Astrocyte (in vitro differentiated cells and primary cell): ENCODE results near the gene ZCCHC24. TPM values are rescaled to one million over a fixed set of nuclear protein-coding genes. Genes with fewer than 3 reads are reported as not detected.
A peak's percentile ranks its signal among the peaks of the same experiment; 100 is the strongest.

Source experiments
- DNase-seq: peaks from one replicate; pipeline ENCODE4 v3.0.0-alpha.2; 2010; ENCODE audit warnings: low read depth
- FAIRE-seq: peaks from 2 replicates; lab custom pipeline; 2011; peaks lifted over from hg19 to GRCh38; lab: Jason Lieb, UNC
- H2AFZ ChIP-seq: 2 replicates; pipeline ENCODE4 v1.6.0; 2012; ENCODE audit warnings: low read depth, low read length, inconsistent platforms
- H3K27ac ChIP-seq: 2 replicates; pipeline ENCODE4 v1.5.1; 2011; ENCODE audit warnings: low read depth, low read length, inconsistent platforms
- H3K27me3 ChIP-seq: 2 replicates; pipeline ENCODE4 v1.6.0; 2011; ENCODE audit warnings: low read length, inconsistent platforms; ENCODE audit not compliant: insufficient read depth
- H3K36me3 ChIP-seq: 2 replicates; pipeline ENCODE4 v1.5.1; 2011; ENCODE audit warnings: low read length, inconsistent platforms; ENCODE audit not compliant: insufficient read depth
- H3K4me1 ChIP-seq: 2 replicates; pipeline ENCODE4 v1.5.1; 2011; ENCODE audit warnings: low read length, inconsistent platforms; ENCODE audit not compliant: insufficient read depth
- H3K4me2 ChIP-seq: 2 replicates; pipeline ENCODE4 v1.6.0; 2012; ENCODE audit warnings: low read length, inconsistent platforms
- H3K4me3 ChIP-seq: 2 replicates; pipeline ENCODE4 v1.5.1; 2011; ENCODE audit warnings: low read depth, mild to moderate bottlenecking, low read length, inconsistent platforms; ENCODE audit not compliant: insufficient read depth
- H3K79me2 ChIP-seq: 2 replicates; pipeline ENCODE4 v1.6.0; 2012; ENCODE audit warnings: mild to moderate bottlenecking, low read length, inconsistent platforms; ENCODE audit not compliant: insufficient read depth
- H3K9ac ChIP-seq: 2 replicates; pipeline ENCODE4 v1.6.0; 2012; ENCODE audit warnings: mild to moderate bottlenecking, low read length, inconsistent platforms
- H3K9me3 ChIP-seq: 2 replicates; pipeline ENCODE4 v1.5.1; 2012; ENCODE audit warnings: low read depth, mild to moderate bottlenecking, low read length, inconsistent platforms; ENCODE audit not compliant: insufficient read depth
- H4K20me1 ChIP-seq: 2 replicates; pipeline ENCODE4 v1.6.0; 2012; ENCODE audit warnings: low read length, inconsistent platforms; ENCODE audit not compliant: insufficient read depth
- H3K27ac Mint-ChIP-seq: one replicate; pipeline ENCODE4 v1.8.0; 2021; ENCODE audit warnings: mild to moderate bottlenecking, mixed read lengths; ENCODE audit not compliant: unreplicated experiment
- H3K27me3 Mint-ChIP-seq: one replicate; pipeline ENCODE4 v1.8.0; 2021; ENCODE audit warnings: low read depth, mixed read lengths; ENCODE audit not compliant: unreplicated experiment
- H3K36me3 Mint-ChIP-seq: one replicate; pipeline ENCODE4 v1.8.0; 2021; ENCODE audit warnings: low read depth, mixed read lengths; ENCODE audit not compliant: unreplicated experiment
- H3K4me1 Mint-ChIP-seq: one replicate; pipeline ENCODE4 v1.8.0; 2021; ENCODE audit warnings: low read depth, mixed read lengths; ENCODE audit not compliant: unreplicated experiment
- H3K4me3 Mint-ChIP-seq: one replicate; pipeline ENCODE4 v1.8.0; 2021; ENCODE audit warnings: mild to moderate bottlenecking, moderate library complexity, mixed read lengths; ENCODE audit not compliant: unreplicated experiment
- H3K9me3 Mint-ChIP-seq: one replicate; pipeline ENCODE4 v1.8.0; 2021; ENCODE audit warnings: mild to moderate bottlenecking, mixed read lengths; ENCODE audit not compliant: unreplicated experiment
- CTCF ChIP-seq: IDR thresholded peaks from 2 replicates; pipeline ENCODE4 v1.5.1; 2011; ENCODE audit warnings: low read depth, mild to moderate bottlenecking, inconsistent platforms, low read length, moderate library complexity; ENCODE audit not compliant: insufficient read depth
- EZH2 ChIP-seq: IDR thresholded peaks from 2 replicates; pipeline ENCODE4 v1.6.1; 2012; ENCODE audit warnings: mild to moderate bottlenecking, low read length, inconsistent platforms; ENCODE audit not compliant: insufficient read depth
- total RNA-seq: library from RNA; stranded (reverse); gene quantifications from 2 replicates; pipeline ENCODE4 v1.2.1, GENCODE V29; 2021

The ZCCHC24 gene
- total RNA-seq, 1 donor from 2014 or later, result 21.4 TPM

DNA sequence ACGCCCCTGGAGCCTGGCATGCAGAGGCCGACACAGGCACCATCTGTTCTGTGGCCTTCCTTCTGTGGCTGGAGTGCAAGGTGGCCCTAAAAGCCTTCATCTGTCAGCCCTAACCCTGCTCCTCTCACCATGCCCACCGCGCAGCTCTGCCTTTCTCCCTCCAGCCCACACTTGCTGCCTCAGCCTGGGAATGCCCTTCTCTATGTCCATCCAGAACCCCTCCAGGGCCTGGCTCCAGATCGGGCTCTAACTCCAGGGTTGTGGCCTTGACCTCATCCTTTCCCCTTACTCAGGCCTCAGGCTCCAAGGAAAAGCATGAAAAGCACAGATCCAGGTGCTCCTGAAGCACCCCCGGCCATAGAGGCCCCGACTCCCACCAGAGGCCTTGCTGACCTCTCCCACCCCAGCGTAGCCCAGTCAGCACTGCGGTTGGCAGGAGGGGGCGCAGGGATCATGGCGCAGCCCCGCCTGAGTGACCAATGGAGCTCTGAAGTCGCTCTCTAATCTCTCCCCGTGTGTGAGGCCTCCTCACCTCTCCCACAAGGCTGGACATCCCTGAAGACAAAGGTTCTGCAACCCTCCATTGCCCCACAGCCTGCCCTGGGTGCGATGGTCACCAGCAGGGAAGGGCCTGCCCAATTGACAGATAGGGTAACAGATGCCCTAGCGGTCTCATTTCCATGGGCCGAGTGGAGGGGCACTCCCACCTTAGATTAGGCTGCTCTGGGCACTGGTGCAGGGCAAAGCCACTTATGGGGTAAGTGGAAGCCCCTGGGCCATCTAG is 9.2 kb downstream of the ZCCHC24 start:
- no peak overlapping the region for H2AFZ ChIP-seq
- FAIRE-seq (no peak), DNase-seq (no peak)
- no peaks in the 10 kb centered on the region for H3K36me3 ChIP-seq
- no peaks in the 10 kb centered on the region for H3K9me3 ChIP-seq
- TF ChIP-seq EZH2, result no peak
- TF ChIP-seq CTCF, result no peak
- H3K4me2 ChIP-seq, result no peak overlapping the region
- H3K36me3 Mint-ChIP-seq, result peaks cover 7% of the 10 kb centered on the region
- H3K9me3 Mint-ChIP-seq, result no peaks in the 10 kb centered on the region
- no peaks in the 10 kb centered on the region for H3K27me3 ChIP-seq
- no peaks in the 10 kb centered on the region for H3K27me3 Mint-ChIP-seq
- peaks cover 35% of the 10 kb centered on the region for H3K4me1 Mint-ChIP-seq
- no peak overlapping the region for H3K27ac ChIP-seq
- H3K79me2 ChIP-seq, result peaks cover 75% of the 10 kb centered on the region
- peaks cover 76% of the 10 kb centered on the region for H4K20me1 ChIP-seq
- H3K4me1 ChIP-seq, result peaks cover 58% of the 10 kb centered on the region
- H3K9ac ChIP-seq, result peak overlapping the region; percentile 64
- H3K4me3 ChIP-seq, result no peak overlapping the region
- H3K4me3 Mint-ChIP-seq, result no peak overlapping the region
- no peak overlapping the region for H3K27ac Mint-ChIP-seq

DNA sequence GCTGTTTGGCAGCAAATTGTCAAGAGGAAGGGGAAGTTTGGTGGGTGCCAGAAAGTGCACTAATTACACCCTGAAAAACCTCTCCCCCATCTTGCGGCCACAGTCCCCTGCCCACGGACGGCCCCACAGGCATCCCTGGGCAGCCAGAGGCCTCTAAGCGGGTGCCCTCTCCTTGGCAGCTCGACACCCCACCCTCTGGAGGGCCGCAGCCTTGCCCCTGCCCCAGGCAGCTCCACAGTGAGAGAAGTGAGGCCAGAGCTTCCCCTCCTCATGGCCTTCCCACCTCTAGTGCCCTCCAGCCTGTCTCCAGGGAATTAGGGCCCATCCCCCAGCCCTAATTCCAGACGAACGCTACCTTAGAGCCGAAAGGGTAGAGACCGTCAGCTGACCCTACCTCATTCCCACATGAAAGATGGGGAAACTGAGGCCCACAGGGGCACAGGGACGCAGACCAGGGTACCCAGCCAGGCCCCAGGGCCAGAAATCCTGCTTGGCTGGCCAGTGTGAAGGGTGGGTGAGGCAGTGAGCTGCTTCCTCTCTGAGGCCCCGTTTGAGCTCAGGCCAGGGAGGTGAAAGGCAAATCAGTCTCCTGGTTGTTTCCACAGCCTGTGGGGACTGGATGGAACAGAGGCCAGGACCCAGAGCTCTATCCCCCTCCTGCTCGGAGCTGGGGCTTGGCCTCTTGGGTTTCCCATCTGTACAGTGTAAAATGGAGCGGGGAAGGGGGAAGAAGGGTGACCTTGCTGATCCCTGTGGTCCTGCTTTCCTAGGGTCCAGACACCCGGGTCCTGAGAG is 10.0 kb downstream of the ZCCHC24 start:
- peak overlapping the region; percentile 3 for H3K4me3 ChIP-seq
- H3K27ac Mint-ChIP-seq, result no peak overlapping the region
- FAIRE-seq, result no peak
- no peaks in the 10 kb centered on the region for H3K9me3 ChIP-seq
- DNase-seq, result no peak
- no peaks in the 10 kb centered on the region for H3K27me3 ChIP-seq
- H3K27me3 Mint-ChIP-seq, result no peaks in the 10 kb centered on the region
- H3K36me3 Mint-ChIP-seq, result peaks cover 7% of the 10 kb centered on the region
- H3K27ac ChIP-seq, result peak overlapping the region; percentile 74
- H3K4me1 Mint-ChIP-seq, result peaks cover 31% of the 10 kb centered on the region
- no peak overlapping the region for H3K4me3 Mint-ChIP-seq
- no peaks in the 10 kb centered on the region for H3K9me3 Mint-ChIP-seq
- H4K20me1 ChIP-seq, result peaks cover 79% of the 10 kb centered on the region
- H3K4me1 ChIP-seq, result peaks cover 51% of the 10 kb centered on the region
- H3K9ac ChIP-seq, result peak overlapping the region; percentile 64
- H3K36me3 ChIP-seq, result no peaks in the 10 kb centered on the region
- peak overlapping the region; percentile 5 for H2AFZ ChIP-seq
- TF ChIP-seq CTCF, result no peak
- no peak for TF ChIP-seq EZH2
- H3K4me2 ChIP-seq, result peak overlapping the region; percentile 79
- peaks cover 70% of the 10 kb centered on the region for H3K79me2 ChIP-seq
